Endodermal cell (in vitro differentiated cells): ENCODE data around the gene SUGCT. TPM values are rescaled to one million over a fixed set of nuclear protein-coding genes. Genes with fewer than 3 reads are reported as not detected.

Source experiments
- DNase-seq: peaks from one replicate; pipeline ENCODE4 v3.0.0-alpha.2; 2017
- H3K27ac ChIP-seq: 2 replicates; pipeline ENCODE4 v1.5.1; 2013; ENCODE audit warnings: mild to moderate bottlenecking, low read depth, low read length, moderate library complexity
- H3K27me3 ChIP-seq: 2 replicates; pipeline ENCODE4 v1.6.1; 2013; ENCODE audit warnings: mild to moderate bottlenecking, low read length, moderate library complexity; ENCODE audit not compliant: insufficient read depth, control insufficient read depth, poor library complexity, severe bottlenecking
- H3K36me3 ChIP-seq: 2 replicates; pipeline ENCODE4 v1.7.0; 2013; ENCODE audit warnings: mild to moderate bottlenecking, low read length, moderate library complexity; ENCODE audit not compliant: control insufficient read depth, insufficient read depth
- H3K4me1 ChIP-seq: one replicate; pipeline ENCODE4 v1.7.0; 2013; ENCODE audit warnings: low read length; ENCODE audit not compliant: control insufficient read depth, insufficient read depth
- H3K4me3 ChIP-seq: 2 replicates; pipeline ENCODE4 v1.5.1; 2013; ENCODE audit warnings: mild to moderate bottlenecking, low read length, moderate library complexity
- H3K9ac ChIP-seq: 2 replicates; pipeline ENCODE4 v1.6.1; 2013; ENCODE audit warnings: mild to moderate bottlenecking, low read length, moderate library complexity; ENCODE audit not compliant: poor library complexity, severe bottlenecking; ENCODE audit errors: extremely low read depth
- H3K9me3 ChIP-seq: 2 replicates; pipeline ENCODE4 v1.6.1; 2013; ENCODE audit warnings: mild to moderate bottlenecking, low read length, moderate library complexity; ENCODE audit not compliant: control insufficient read depth
- H3K27ac Mint-ChIP-seq: 2 replicates; pipeline ENCODE4 v1.8.0; 2020; ENCODE audit warnings: mixed read lengths
- H3K27me3 Mint-ChIP-seq: 2 replicates; pipeline ENCODE4 v1.8.0; 2021; ENCODE audit warnings: mild to moderate bottlenecking, mixed read lengths; ENCODE audit not compliant: insufficient read depth
- H3K36me3 Mint-ChIP-seq: 2 replicates; pipeline ENCODE4 v1.8.0; 2020; ENCODE audit warnings: low read depth, mixed read lengths
- H3K4me1 Mint-ChIP-seq: 2 replicates; pipeline ENCODE4 v1.8.0; 2020; ENCODE audit warnings: mixed read lengths
- H3K4me3 Mint-ChIP-seq: 2 replicates; pipeline ENCODE4 v1.8.0; 2020; ENCODE audit warnings: mild to moderate bottlenecking, moderate library complexity, mixed read lengths
- H3K9me3 Mint-ChIP-seq: 2 replicates; pipeline ENCODE4 v1.8.0; 2020; ENCODE audit warnings: mild to moderate bottlenecking, mixed read lengths
- CTCF ChIP-seq: fragments of 200-600 bp; sonication (generic); conservative IDR thresholded peaks from 2 replicates; pipeline ENCODE4 v1.5.0; 2021; ENCODE audit warnings: antibody characterized with exemption, mild to moderate bottlenecking
- WGBS, 2 experiments: methylation state at CpG; one replicate each; pipeline versions ENCODE4 v1.1.5 to v1.1.7; 2013; ENCODE audit warnings: missing lambda C conversion rate in 2 of 2, mixed read lengths in 1 of 2; ENCODE audit not compliant: insufficient coverage in 1 of 2, insufficient read length in 1 of 2; 5-methylcytosine and 5-hydroxymethylcytosine counted together
- total RNA-seq, 2 donors: library from RNA; stranded (reverse); fragmentation: NEBNext Ultra II Directional in 1 of 2; extraction: Animal tissue kit (Norgen Biotek cat#: 25700) in 1 of 2; gene quantifications; 2 replicates in 1 of 2; 3 replicates in 1 of 2; pipeline ENCODE4 v1.2.1, GENCODE V29; 2021

The SUGCT gene
- total RNA-seq, 2 donors from 2014 or later, result 3.6 to 3.9 TPM

GRCh38 chr7:40327113-40327512 is 192.3 kb downstream of the SUGCT start:
- no peak overlapping the region for H3K9ac ChIP-seq
- Mint-ChIP-seq H3K27ac (no peak overlapping the region), H3K36me3 (no peaks in the 10 kb centered on the region), H3K27me3 (no peaks in the 10 kb centered on the region), H3K4me1 (peaks cover 2% of the 10 kb centered on the region), H3K4me3 (no peak overlapping the region), H3K9me3 (no peaks in the 10 kb centered on the region)
- no peaks in the 10 kb centered on the region for H3K9me3 ChIP-seq
- WGBS, 2 experiments, result 80 to 96% methylated on average over 1 to 2 of the region's 2 CpGs
- no peaks in the 10 kb centered on the region for H3K36me3 ChIP-seq
- H3K27me3 ChIP-seq, result no peaks in the 10 kb centered on the region
- no peak for TF ChIP-seq CTCF
- H3K4me1 ChIP-seq, result no peaks in the 10 kb centered on the region
- H3K4me3 ChIP-seq, result no peak overlapping the region
- DNase-seq, result no peak
- H3K27ac ChIP-seq, result no peak overlapping the region

- Histone ChIP-seq H3K27ac (no peak overlapping the region), H3K4me1 (no peaks in the 10 kb centered on the region), H3K36me3 (no peaks in the 10 kb centered on the region), H3K9ac (no peak overlapping the region), H3K9me3 (no peaks in the 10 kb centered on the region), H3K27me3 (no peaks in the 10 kb centered on the region), H3K4me3 (no peak overlapping the region)
- TF ChIP-seq CTCF, result no peak
- Mint-ChIP-seq H3K27me3 (no peaks in the 10 kb centered on the region), H3K4me3 (no peak overlapping the region), H3K9me3 (no peaks in the 10 kb centered on the region), H3K36me3 (no peaks in the 10 kb centered on the region), H3K4me1 (peaks cover 2% of the 10 kb centered on the region), H3K27ac (no peak overlapping the region)
- DNase-seq, result no peak
These were observed 193.1 kb downstream of the SUGCT start for GRCh38 chr7:40327873-40328272.

GRCh38 chr7:40329601-40330153 is 194.9 kb downstream of the SUGCT start:
- H3K4me1 ChIP-seq, result no peaks in the 10 kb centered on the region
- H3K9me3 ChIP-seq, result no peaks in the 10 kb centered on the region
- H3K4me3 Mint-ChIP-seq, result no peak overlapping the region
- no peak overlapping the region for H3K4me3 ChIP-seq
- no peaks in the 10 kb centered on the region for H3K36me3 Mint-ChIP-seq
- H3K27ac Mint-ChIP-seq, result no peak overlapping the region
- no peak for DNase-seq
- TF ChIP-seq CTCF, result peak; percentile 84
- no peaks in the 10 kb centered on the region for H3K27me3 ChIP-seq
- H3K9ac ChIP-seq, result no peak overlapping the region
- peaks cover 2% of the 10 kb centered on the region for H3K4me1 Mint-ChIP-seq
- H3K27ac ChIP-seq, result no peak overlapping the region
- H3K9me3 Mint-ChIP-seq, result no peaks in the 10 kb centered on the region
- 88% methylated on average over 1 of the region's 1 CpG for WGBS, 2 experiments
- H3K36me3 ChIP-seq, result no peaks in the 10 kb centered on the region
- H3K27me3 Mint-ChIP-seq, result no peaks in the 10 kb centered on the region
